GM21367 (cell line): ENCODE measurements around the gene SYT3.

ENCODE experiments used
- ATAC-seq: cut with Tn5 transposase; IDR thresholded peaks from one replicate; pipeline ENCODE4 v1.9.1; 2021; ENCODE audit not compliant: unreplicated experiment

The SYT3 gene

GRCh38 chr19:50639121-50640112 lies at the start of gene SYT3:
SYT3 (minus strand) TSS chr19:50639881; CDS start chr19:50637411, 2,470 bp downstream.
- no peak for ATAC-seq

- ATAC-seq = no peak
Observed at GRCh38 chr19:50688766-50689165, 49.1 kb upstream of the SYT3 start.

- no peak for ATAC-seq
Observed at GRCh38 chr19:50686310-50687032, 46.8 kb upstream of the SYT3 start.

GRCh38 chr19:50679177-50680125 lies 39.8 kb upstream of the SYT3 start:
- no peak for ATAC-seq

GRCh38 chr19:50678323-50678722 lies 38.6 kb upstream of the SYT3 start:
- no peak for ATAC-seq

GRCh38 chr19:50677636-50678035 lies 38.0 kb upstream of the SYT3 start:
- no peak for ATAC-seq

GRCh38 chr19:50676625-50677197 lies 37.0 kb upstream of the SYT3 start:
- ATAC-seq = no peak

- no peak for ATAC-seq
Observed at GRCh38 chr19:50673118-50673517, 33.4 kb upstream of the SYT3 start.

GRCh38 chr19:50670102-50670380 lies 30.4 kb upstream of the SYT3 start:
- ATAC-seq = no peak

GRCh38 chr19:50669302-50670101 lies 29.8 kb upstream of the SYT3 start:
- ATAC-seq = no peak

GRCh38 chr19:50668879-50669278 lies 29.2 kb upstream of the SYT3 start:
- ATAC-seq = no peak

- no peak for ATAC-seq
Observed at GRCh38 chr19:50668416-50668815, 28.7 kb upstream of the SYT3 start.

GRCh38 chr19:50667759-50668231 lies 28.1 kb upstream of the SYT3 start:
- no peak for ATAC-seq

- no peak for ATAC-seq
Observed at GRCh38 chr19:50667177-50667758, 27.6 kb upstream of the SYT3 start.

GRCh38 chr19:50666346-50667176 lies 26.9 kb upstream of the SYT3 start:
- ATAC-seq = no peak

GRCh38 chr19:50664204-50664603 lies 24.5 kb upstream of the SYT3 start:
- no peak for ATAC-seq

GRCh38 chr19:50663482-50663790 lies 23.8 kb upstream of the SYT3 start:
- ATAC-seq = no peak

- no peak for ATAC-seq
Observed at GRCh38 chr19:50662651-50663481, 23.2 kb upstream of the SYT3 start.
